Smooth muscle cell (in vitro differentiated cells): ENCODE data around the gene LONP1. TPM values are rescaled to one million over a fixed set of nuclear protein-coding genes. Genes with fewer than 3 reads are reported as not detected.

Experiments
- DNase-seq: peaks from one replicate; lab custom pipeline; 2025; ENCODE audit not compliant: unreplicated experiment; lab: John Stamatoyannopoulos, UW
- H2AFZ ChIP-seq: fragments of 200-600 bp; sonication (generic); 2 replicates; pipeline ENCODE4 v1.6.0; 2016; ENCODE audit warnings: antibody characterized with exemption, low read depth, mild to moderate bottlenecking
- H3F3A ChIP-seq: fragments of 200-600 bp; sonication (generic); 2 replicates; pipeline ENCODE4 v1.6.0; 2017; ENCODE audit warnings: antibody characterized with exemption, low read depth
- H3K27ac ChIP-seq: fragments of 200-600 bp; sonication (generic); 2 replicates; pipeline ENCODE4 v1.5.1; 2016; ENCODE audit warnings: low read depth, mild to moderate bottlenecking
- H3K27me3 ChIP-seq: fragments of 200-600 bp; sonication (generic); 2 replicates; pipeline ENCODE4 v1.6.1; 2016; ENCODE audit warnings: low read depth, mild to moderate bottlenecking
- H3K36me3 ChIP-seq: fragments of 200-600 bp; sonication (generic); 2 replicates; pipeline ENCODE4 v1.5.1; 2016; ENCODE audit warnings: low read depth
- H3K4me1 ChIP-seq: fragments of 200-600 bp; sonication (generic); 2 replicates; pipeline ENCODE4 v1.5.1; 2016; ENCODE audit warnings: low read depth
- H3K4me2 ChIP-seq: fragments of 200-600 bp; sonication (generic); 2 replicates; pipeline ENCODE4 v1.6.0; 2016; ENCODE audit warnings: mild to moderate bottlenecking
- H3K4me3 ChIP-seq: fragments of 200-600 bp; sonication (generic); 2 replicates; pipeline ENCODE4 v1.5.1; 2016; ENCODE audit warnings: mild to moderate bottlenecking
- H3K79me2 ChIP-seq: fragments of 200-600 bp; sonication (generic); 2 replicates; pipeline ENCODE4 v1.6.0; 2016; ENCODE audit warnings: low read depth, mild to moderate bottlenecking
- H3K9ac ChIP-seq: fragments of 200-600 bp; sonication (generic); 2 replicates; pipeline ENCODE4 v1.6.0; 2016; ENCODE audit warnings: low read depth
- H3K9me3 ChIP-seq: fragments of 200-600 bp; sonication (generic); replicated peaks from 2 replicates; pipeline ENCODE4 v1.5.1; 2016; ENCODE audit warnings: low read depth
- H4K20me1 ChIP-seq: fragments of 200-600 bp; sonication (generic); 2 replicates; pipeline ENCODE4 v1.6.0; 2016; ENCODE audit warnings: low read depth
- CTCF ChIP-seq: fragments of 200-600 bp; sonication (generic); IDR thresholded peaks from 2 replicates; pipeline ENCODE4 v1.5.1; 2017; ENCODE audit warnings: borderline replicate concordance, mild to moderate bottlenecking, antibody characterized with exemption; ENCODE audit not compliant: insufficient read depth, poor library complexity, severe bottlenecking
- WGBS: methylation state at CpG from one replicate; pipeline ENCODE4 v1.1.7; 2016; ENCODE audit warnings: low lambda C conversion rate; 5-methylcytosine and 5-hydroxymethylcytosine counted together
- polyA plus RNA-seq: library from polyadenylated mRNA; unstranded; fragments of >200 nt; fragmentation: Nextera tagmentation; extraction: Ambion mirVana; gene quantifications from 2 replicates; pipeline ENCODE4 v1.2.1, GENCODE V29; 2016
- total RNA-seq: library from RNA; depleted of rRNA; stranded (reverse); fragments of >200 nt; gene quantifications from 2 replicates; pipeline ENCODE4 v1.2.3, GENCODE V29; 2014

LONP1 gene
- total and polyA plus RNA-seq, 2 experiments from 2014 or later: 31.6 to 67.7 TPM

- DNase-seq: no peak
- peaks cover 65% of the 10 kb centered on the region for H4K20me1 ChIP-seq
- H2AFZ ChIP-seq: no peak overlapping the region
- H3K79me2 ChIP-seq: peaks cover 56% of the 10 kb centered on the region
- H3K27ac ChIP-seq: no peak overlapping the region
- no peaks in the 10 kb centered on the region for H3K9me3 ChIP-seq
- WGBS: 100% methylated on average over 4 of the region's 4 CpGs
- H3K4me1 ChIP-seq: no peaks in the 10 kb centered on the region
- peaks cover 9% of the 10 kb centered on the region for H3K36me3 ChIP-seq
- H3K27me3 ChIP-seq: no peaks in the 10 kb centered on the region
- no peaks in the 10 kb centered on the region for H3F3A ChIP-seq
- H3K4me3 ChIP-seq: no peak overlapping the region
- H3K4me2 ChIP-seq: no peak overlapping the region
- TF ChIP-seq CTCF: no peak
- H3K9ac ChIP-seq: no peak overlapping the region
Observed at GRCh38 chr19:5646703-5647102, 73.2 kb downstream of the LONP1 start.

GRCh38 chr19:5645409-5645808 is 74.5 kb downstream of the LONP1 start:
- H4K20me1 ChIP-seq: peaks cover 78% of the 10 kb centered on the region

GRCh38 chr19:5644037-5644436 is 75.9 kb downstream of the LONP1 start:
- Histone ChIP-seq H3K9me3 (no peaks in the 10 kb centered on the region), H4K20me1 (peaks cover 92% of the 10 kb centered on the region), H3K4me3 (no peak overlapping the region), H3F3A (no peaks in the 10 kb centered on the region), H3K79me2 (peaks cover 78% of the 10 kb centered on the region), H3K27ac (no peak overlapping the region), H3K4me2 (no peak overlapping the region), H2AFZ (no peak overlapping the region), H3K4me1 (no peaks in the 10 kb centered on the region), H3K27me3 (no peaks in the 10 kb centered on the region), H3K9ac (no peak overlapping the region), H3K36me3 (peaks cover 9% of the 10 kb centered on the region)
- no peak for DNase-seq
- no peak for TF ChIP-seq CTCF
- 88% methylated on average over 2 of the region's 2 CpGs for WGBS

More at GRCh38 chr19:5645409-5645808, 74.5 kb downstream of the LONP1 start:
- peaks cover 64% of the 10 kb centered on the region for H3K79me2 ChIP-seq
- H3K9ac ChIP-seq: no peak overlapping the region
- WGBS: 97% methylated on average over 5 of the region's 5 CpGs
- H3K27ac ChIP-seq: no peak overlapping the region
- no peak for DNase-seq
- no peaks in the 10 kb centered on the region for H3K27me3 ChIP-seq
- H2AFZ ChIP-seq: no peak overlapping the region
- no peaks in the 10 kb centered on the region for H3K4me1 ChIP-seq
- no peaks in the 10 kb centered on the region for H3K9me3 ChIP-seq
- no peak overlapping the region for H3K4me2 ChIP-seq
- H3F3A ChIP-seq: no peaks in the 10 kb centered on the region
- no peak for TF ChIP-seq CTCF
- H3K4me3 ChIP-seq: no peak overlapping the region
- peaks cover 9% of the 10 kb centered on the region for H3K36me3 ChIP-seq

GRCh38 chr19:5643060-5643459 is 76.9 kb downstream of the LONP1 start:
- no peak overlapping the region for H3K4me3 ChIP-seq
- H3K4me1 ChIP-seq: no peaks in the 10 kb centered on the region
- H3K9me3 ChIP-seq: no peaks in the 10 kb centered on the region
- peaks cover 9% of the 10 kb centered on the region for H3K36me3 ChIP-seq
- H3K27me3 ChIP-seq: no peaks in the 10 kb centered on the region
- no peak overlapping the region for H3K27ac ChIP-seq
- H3K4me2 ChIP-seq: no peak overlapping the region
- no peak for DNase-seq
- 98% methylated on average over 4 of the region's 4 CpGs for WGBS
- no peaks in the 10 kb centered on the region for H3F3A ChIP-seq
- no peak for TF ChIP-seq CTCF
- H4K20me1 ChIP-seq: peaks cover 100% of the 10 kb centered on the region
- H3K79me2 ChIP-seq: peaks cover 88% of the 10 kb centered on the region
- no peak overlapping the region for H3K9ac ChIP-seq
- H2AFZ ChIP-seq: no peak overlapping the region
